ENCODE measurements around the gene MEIS3.

DNA sequence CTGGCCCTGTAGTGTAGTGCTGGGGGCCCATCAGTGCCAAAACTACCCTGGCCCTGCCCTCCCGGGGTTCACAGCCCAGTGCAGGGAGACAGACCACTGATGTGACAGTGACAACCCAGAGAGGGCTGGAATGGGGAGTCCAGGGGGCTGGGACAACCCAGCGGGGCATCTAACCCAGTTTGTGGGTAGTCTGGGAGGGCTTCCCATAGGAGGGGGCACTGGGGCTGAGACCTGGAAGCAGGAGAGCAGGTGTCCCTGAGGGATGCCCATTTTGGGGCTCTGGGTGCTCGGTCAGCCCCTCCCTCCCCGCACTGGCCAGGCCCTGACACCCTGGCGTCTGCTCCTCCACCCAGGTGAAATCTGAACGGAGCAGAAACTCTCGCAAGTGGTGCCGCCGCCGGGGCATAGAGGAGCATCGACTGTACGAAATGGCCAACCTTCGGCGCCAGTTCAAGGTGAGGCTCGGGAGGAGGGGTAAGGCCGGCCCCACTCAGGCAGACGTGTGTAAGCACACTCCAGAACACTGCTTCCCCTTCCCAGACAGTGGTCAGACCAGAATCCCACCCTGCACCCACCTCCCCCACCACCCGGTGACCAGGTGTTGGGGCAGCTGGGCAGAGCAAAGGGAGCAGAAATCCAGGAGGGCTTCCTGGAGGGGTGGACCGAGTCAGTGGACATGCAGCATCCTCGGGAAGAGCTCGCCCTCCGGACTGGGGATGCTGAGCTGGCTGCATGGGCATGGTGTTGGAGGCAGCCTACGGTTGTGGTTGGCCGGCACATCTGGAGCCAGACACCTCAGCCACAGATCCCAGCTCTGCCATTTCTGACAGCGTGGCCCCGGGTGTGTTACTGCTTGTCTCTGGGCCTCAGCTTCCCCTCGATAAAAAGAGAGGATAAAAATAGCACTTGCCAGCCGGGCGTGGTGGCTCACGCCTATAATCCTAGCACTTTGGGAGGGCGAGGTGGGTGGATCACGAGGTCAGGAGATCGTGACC is 45.8 kb downstream of the MEIS3 start:
- TF ChIP-seq, protein P1, sequence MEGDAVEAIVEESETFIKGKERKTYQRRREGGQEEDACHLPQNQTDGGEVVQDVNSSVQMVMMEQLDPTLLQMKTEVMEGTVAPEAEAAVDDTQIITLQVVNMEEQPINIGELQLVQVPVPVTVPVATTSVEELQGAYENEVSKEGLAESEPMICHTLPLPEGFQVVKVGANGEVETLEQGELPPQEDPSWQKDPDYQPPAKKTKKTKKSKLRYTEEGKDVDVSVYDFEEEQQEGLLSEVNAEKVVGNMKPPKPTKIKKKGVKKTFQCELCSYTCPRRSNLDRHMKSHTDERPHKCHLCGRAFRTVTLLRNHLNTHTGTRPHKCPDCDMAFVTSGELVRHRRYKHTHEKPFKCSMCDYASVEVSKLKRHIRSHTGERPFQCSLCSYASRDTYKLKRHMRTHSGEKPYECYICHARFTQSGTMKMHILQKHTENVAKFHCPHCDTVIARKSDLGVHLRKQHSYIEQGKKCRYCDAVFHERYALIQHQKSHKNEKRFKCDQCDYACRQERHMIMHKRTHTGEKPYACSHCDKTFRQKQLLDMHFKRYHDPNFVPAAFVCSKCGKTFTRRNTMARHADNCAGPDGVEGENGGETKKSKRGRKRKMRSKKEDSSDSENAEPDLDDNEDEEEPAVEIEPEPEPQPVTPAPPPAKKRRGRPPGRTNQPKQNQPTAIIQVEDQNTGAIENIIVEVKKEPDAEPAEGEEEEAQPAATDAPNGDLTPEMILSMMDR (conservative IDR thresholded peaks at IDR 0.05): no peak
- no peak for TF ChIP-seq EZH2 (IDR thresholded peaks at IDR 0.05; ENCODE audit: low read depth)

All from PC-9 (cell line).